Kidney epithelial cell (primary cell): ENCODE results near the gene NEURL3. TPM values are rescaled to one million over a fixed set of nuclear protein-coding genes. Genes with fewer than 3 reads are reported as not detected.

Experiments
- DNase-seq: peaks from one replicate; pipeline ENCODE4 v3.0.0-alpha.2; 2010; ENCODE audit warnings: low read depth
- H3K27me3 ChIP-seq: 2 replicates; pipeline ENCODE4 v1.6.0; 2011; ENCODE audit warnings: low read length; ENCODE audit not compliant: control insufficient read depth, insufficient read depth
- H3K36me3 ChIP-seq: 2 replicates; pipeline ENCODE4 v1.5.1; 2011; ENCODE audit warnings: low read length; ENCODE audit not compliant: control insufficient read depth, insufficient read depth
- H3K4me3 ChIP-seq: 2 replicates; pipeline ENCODE4 v1.5.1; 2011; ENCODE audit warnings: low read depth, mild to moderate bottlenecking, control low read depth, low read length
- total RNA-seq: library from RNA; depleted of rRNA; stranded (reverse); fragments of >200 nt; gene quantifications from 2 replicates; pipeline ENCODE4 v1.2.3, GENCODE V29; 2015
- TF ChIP-seq, protein P1 (sequence below): IDR thresholded peaks from 2 replicates; pipeline ENCODE4 v1.5.1; 2011; ENCODE audit warnings: mild to moderate bottlenecking, moderate library complexity, low read length, control low read depth, inconsistent platforms; ENCODE audit not compliant: insufficient read depth, poor library complexity, severe bottlenecking

Gene NEURL3
- total RNA-seq, 1 donor from 2014 or later: 18.6 TPM

DNA sequence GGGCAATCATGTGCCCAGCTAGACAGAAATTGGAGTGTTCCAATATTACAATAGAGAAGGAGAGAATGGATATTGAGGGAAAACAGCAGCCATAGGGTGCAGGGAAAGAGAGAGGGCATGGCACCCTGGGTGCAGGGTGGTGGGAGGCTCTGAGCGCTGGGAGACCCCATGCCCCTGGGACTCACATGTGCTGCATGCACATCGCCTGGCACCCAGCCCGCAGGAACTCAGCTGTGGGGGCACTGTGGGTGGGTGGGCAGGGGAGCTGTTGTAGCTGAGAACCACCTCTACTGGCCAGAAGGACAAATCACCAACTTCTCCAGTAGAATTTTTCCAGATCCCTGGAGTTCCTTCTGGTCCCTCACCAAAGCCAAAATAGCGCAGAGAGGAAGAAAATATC is 7.2 kb upstream of the NEURL3 start:
- H3K27me3 ChIP-seq: no peaks in the 10 kb centered on the region
- H3K4me3 ChIP-seq: no peak overlapping the region
- TF ChIP-seq, protein P1, sequence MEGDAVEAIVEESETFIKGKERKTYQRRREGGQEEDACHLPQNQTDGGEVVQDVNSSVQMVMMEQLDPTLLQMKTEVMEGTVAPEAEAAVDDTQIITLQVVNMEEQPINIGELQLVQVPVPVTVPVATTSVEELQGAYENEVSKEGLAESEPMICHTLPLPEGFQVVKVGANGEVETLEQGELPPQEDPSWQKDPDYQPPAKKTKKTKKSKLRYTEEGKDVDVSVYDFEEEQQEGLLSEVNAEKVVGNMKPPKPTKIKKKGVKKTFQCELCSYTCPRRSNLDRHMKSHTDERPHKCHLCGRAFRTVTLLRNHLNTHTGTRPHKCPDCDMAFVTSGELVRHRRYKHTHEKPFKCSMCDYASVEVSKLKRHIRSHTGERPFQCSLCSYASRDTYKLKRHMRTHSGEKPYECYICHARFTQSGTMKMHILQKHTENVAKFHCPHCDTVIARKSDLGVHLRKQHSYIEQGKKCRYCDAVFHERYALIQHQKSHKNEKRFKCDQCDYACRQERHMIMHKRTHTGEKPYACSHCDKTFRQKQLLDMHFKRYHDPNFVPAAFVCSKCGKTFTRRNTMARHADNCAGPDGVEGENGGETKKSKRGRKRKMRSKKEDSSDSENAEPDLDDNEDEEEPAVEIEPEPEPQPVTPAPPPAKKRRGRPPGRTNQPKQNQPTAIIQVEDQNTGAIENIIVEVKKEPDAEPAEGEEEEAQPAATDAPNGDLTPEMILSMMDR: no peak
- DNase-seq: no peak
- no peaks in the 10 kb centered on the region for H3K36me3 ChIP-seq

DNA sequence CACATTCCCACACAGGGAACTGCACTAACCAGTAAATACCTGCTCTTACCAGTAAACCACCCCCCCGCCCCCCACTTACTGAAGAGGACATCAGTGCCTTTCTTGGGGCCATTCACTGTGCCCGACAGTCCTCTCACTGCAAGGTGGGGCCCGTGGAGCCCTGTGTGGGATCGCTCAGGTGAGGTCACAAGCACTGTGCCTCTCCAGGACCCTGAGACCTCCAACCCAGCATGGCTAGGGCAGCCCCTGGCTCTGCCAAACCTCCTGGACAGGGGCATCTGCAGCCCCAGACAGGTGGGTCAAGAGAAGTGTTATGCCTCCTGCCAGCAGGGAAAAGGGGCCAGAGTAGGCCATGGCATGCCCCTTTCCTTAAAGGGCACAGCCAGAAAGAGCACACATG is 6.7 kb upstream of the NEURL3 start:
- Histone ChIP-seq H3K36me3 (no peaks in the 10 kb centered on the region), H3K4me3 (no peak overlapping the region), H3K27me3 (no peaks in the 10 kb centered on the region)
- TF ChIP-seq, protein P1: no peak
- DNase-seq: no peak

DNA sequence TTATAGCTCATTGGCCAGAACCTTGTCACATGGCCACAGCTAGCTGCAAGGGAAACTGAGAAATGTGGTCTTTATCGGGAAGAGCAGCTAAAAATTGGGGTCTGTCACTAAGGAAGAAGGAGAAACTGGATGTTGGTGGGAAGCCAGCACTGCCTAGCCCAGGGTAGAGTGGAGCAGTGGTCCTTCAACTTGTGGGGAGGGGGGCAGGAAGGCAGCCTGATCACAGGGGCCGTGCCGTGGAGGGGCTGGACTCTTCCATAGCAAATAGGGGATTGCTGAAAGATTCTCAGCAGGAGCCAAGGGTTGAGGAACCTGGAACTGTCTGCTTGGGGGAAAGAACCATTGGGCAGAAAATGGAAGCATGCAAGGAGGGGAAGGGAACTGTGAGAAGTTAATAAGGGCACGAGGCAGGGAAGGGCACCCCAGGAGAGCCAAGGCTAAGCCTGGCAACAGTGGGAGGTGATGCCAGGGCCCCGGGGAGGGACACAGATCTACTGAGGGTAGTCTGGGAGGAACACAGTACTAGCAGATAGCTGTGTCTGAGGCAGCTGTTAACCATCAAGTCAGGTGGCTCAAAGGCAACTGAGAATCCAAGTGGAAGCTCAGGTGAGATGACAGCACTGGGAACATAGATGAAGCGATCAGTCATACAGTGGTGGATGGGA is 5.9 kb upstream of the NEURL3 start:
- no peak for DNase-seq
- TF ChIP-seq, protein P1: no peak
- Histone ChIP-seq H3K36me3 (no peaks in the 10 kb centered on the region), H3K4me3 (no peak overlapping the region), H3K27me3 (no peaks in the 10 kb centered on the region)

DNA sequence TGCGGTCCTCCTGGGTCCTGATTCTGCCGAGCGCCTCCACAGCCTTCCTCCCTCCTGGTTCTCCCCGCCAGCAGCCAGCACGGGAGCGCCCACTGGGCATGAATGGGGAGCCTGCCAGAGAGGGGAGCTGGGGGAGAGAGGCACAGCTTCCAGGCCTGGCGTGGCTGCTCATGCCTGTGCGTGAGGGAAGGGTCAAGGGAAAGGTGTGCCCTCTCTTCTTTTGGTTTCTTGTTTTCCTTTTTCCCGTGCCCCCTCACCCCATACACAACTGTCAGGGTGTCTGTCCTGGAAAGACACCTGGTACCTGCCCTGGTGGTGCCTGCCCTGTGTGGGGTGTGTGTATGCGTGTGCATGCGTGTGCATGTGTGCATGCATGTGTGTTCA is 4.7 kb upstream of the NEURL3 start:
- no peak for DNase-seq
- H3K27me3 ChIP-seq: no peaks in the 10 kb centered on the region
- H3K4me3 ChIP-seq: no peak overlapping the region
- TF ChIP-seq, protein P1: no peak
- H3K36me3 ChIP-seq: no peaks in the 10 kb centered on the region

DNA sequence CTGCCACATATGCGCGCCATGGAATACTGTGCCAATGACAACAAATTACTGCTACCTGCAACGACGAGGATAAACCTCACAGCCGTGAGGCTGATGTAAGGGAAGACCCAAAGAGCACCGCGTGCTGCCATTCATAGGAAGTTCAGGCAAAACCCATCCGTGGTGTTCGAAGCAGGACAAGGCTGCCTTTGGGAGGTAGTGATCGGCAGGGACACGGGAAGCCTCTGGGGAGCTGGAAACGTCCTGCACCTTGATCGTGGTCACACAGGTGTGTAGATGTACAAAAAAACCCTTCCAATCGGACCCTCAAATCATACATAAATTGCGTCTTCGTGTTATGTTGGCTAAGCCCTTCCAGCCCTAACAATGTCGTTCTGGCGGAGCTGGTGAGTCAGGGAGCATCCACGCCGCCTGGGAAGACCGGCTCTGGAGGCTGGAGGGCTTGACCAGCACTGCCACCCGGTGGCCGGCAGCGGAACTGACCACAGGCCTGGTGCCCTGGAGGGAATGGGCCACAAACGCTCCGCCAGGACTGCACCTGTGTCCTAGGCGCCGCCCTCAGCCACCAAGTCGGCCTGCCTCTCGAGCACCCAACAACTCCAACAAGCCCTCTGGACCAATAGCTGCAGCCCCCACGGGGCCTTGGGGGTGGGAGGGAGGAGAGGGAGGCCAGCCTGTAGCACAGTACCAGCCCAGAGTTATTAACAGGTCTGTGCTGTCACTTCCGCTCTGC is 4.1 kb upstream of the NEURL3 start:
- no peak overlapping the region for H3K4me3 ChIP-seq
- H3K36me3 ChIP-seq: no peaks in the 10 kb centered on the region
- no peaks in the 10 kb centered on the region for H3K27me3 ChIP-seq
- DNase-seq: peak; percentile 32
- TF ChIP-seq, protein P1: peak; percentile 99
